H9 (cell line): ENCODE data around the gene FAM219A. TPM values are rescaled to one million over a fixed set of nuclear protein-coding genes. Genes with fewer than 3 reads are reported as not detected.
"Not testable (repeated sequence)": the region's sequence is repeated elsewhere in the genome, so short reads cannot be mapped to it uniquely, and the experiment has no call there.

ENCODE experiments used
- DNase-seq: peaks from one replicate; pipeline ENCODE4 v3.0.0-alpha.2; 2017
- H2AFZ ChIP-seq: one replicate; pipeline ENCODE4 v1.6.1; 2013; ENCODE audit warnings: mild to moderate bottlenecking, low read length, control low read depth, moderate library complexity
- H2AK5ac ChIP-seq: 2 replicates; pipeline ENCODE4 v1.6.1; 2013; ENCODE audit warnings: low read length, control low read depth, mixed read lengths; ENCODE audit not compliant: insufficient read length
- H2BK120ac ChIP-seq: one replicate; pipeline ENCODE4 v1.6.1; 2013; ENCODE audit warnings: low read depth, mild to moderate bottlenecking, low read length, control low read depth, inconsistent platforms; ENCODE audit not compliant: poor library complexity, severe bottlenecking
- H2BK12ac ChIP-seq: 2 replicates; pipeline ENCODE4 v1.6.1; 2013; ENCODE audit warnings: low read length, control low read depth, mixed read lengths, low read depth; ENCODE audit not compliant: insufficient read length
- H2BK15ac ChIP-seq: 2 replicates; pipeline ENCODE4 v1.6.1; 2013; ENCODE audit warnings: low read depth, low read length, control low read depth
- H2BK20ac ChIP-seq: one replicate; pipeline ENCODE4 v1.6.1; 2013; ENCODE audit warnings: low read depth, mild to moderate bottlenecking, low read length, control low read depth, inconsistent platforms; ENCODE audit not compliant: poor library complexity, severe bottlenecking
- H2BK5ac ChIP-seq: 2 replicates; pipeline ENCODE4 v1.6.1; 2013; ENCODE audit warnings: low read length, control low read depth, mixed read lengths; ENCODE audit not compliant: insufficient read length
- H3K14ac ChIP-seq: 2 replicates; pipeline ENCODE4 v1.6.1; 2013; ENCODE audit warnings: low read length, control low read depth; ENCODE audit not compliant: insufficient read depth
- H3K18ac ChIP-seq: 2 replicates; pipeline ENCODE4 v1.6.1; 2013; ENCODE audit warnings: low read depth, mild to moderate bottlenecking, mixed read lengths, low read length, control low read depth; ENCODE audit not compliant: insufficient read length
- H3K23ac ChIP-seq: 2 replicates; pipeline ENCODE4 v1.6.1; 2013; ENCODE audit warnings: low read length, control low read depth, mixed read lengths, low read depth; ENCODE audit not compliant: insufficient read length
- H3K23me2 ChIP-seq: 2 replicates; pipeline ENCODE4 v1.6.1; 2013; ENCODE audit warnings: low read depth, mild to moderate bottlenecking, mixed read lengths, low read length, control low read depth; ENCODE audit not compliant: insufficient read length, poor library complexity, severe bottlenecking
- H3K27ac ChIP-seq: 2 replicates; pipeline ENCODE4 v1.5.1; 2013; ENCODE audit warnings: low read length, control low read depth, mixed read lengths, low read depth; ENCODE audit not compliant: insufficient read length
- H3K27me3 ChIP-seq: 2 replicates; pipeline ENCODE4 v1.6.1; 2013; ENCODE audit warnings: low read length, control low read depth, inconsistent platforms; ENCODE audit not compliant: insufficient read depth
- H3K4ac ChIP-seq: 2 replicates; pipeline ENCODE4 v1.6.1; 2013; ENCODE audit warnings: low read depth, mild to moderate bottlenecking, control low read depth, inconsistent platforms, low read length, moderate library complexity
- H3K4me1 ChIP-seq: 2 replicates; pipeline ENCODE4 v1.6.1; 2013; ENCODE audit warnings: low read length, control low read depth, inconsistent platforms; ENCODE audit not compliant: insufficient read depth
- H3K4me2 ChIP-seq: 2 replicates; pipeline ENCODE4 v1.6.1; 2013; ENCODE audit warnings: low read length, control low read depth, mixed read lengths; ENCODE audit not compliant: insufficient read length, insufficient read depth
- H3K56ac ChIP-seq: 2 replicates; pipeline ENCODE4 v1.6.1; 2013; ENCODE audit warnings: low read depth, mild to moderate bottlenecking, mixed read lengths, low read length, control low read depth; ENCODE audit not compliant: insufficient read length
- H3K79me1 ChIP-seq: 2 replicates; pipeline ENCODE4 v1.6.1; 2013; ENCODE audit warnings: low read depth, mild to moderate bottlenecking, moderate library complexity, low read length, control low read depth, inconsistent platforms; ENCODE audit not compliant: insufficient read depth, poor library complexity, severe bottlenecking
- H3K79me2 ChIP-seq: 2 replicates; pipeline ENCODE4 v1.6.1; 2013; ENCODE audit warnings: low read length, control low read depth, inconsistent platforms; ENCODE audit not compliant: insufficient read depth
- H3K9ac ChIP-seq: 2 replicates; pipeline ENCODE4 v1.6.1; 2013; ENCODE audit warnings: low read length, control low read depth, mixed read lengths; ENCODE audit not compliant: insufficient read length; ENCODE audit errors: extremely low read depth
- H3K9me3 ChIP-seq: one replicate; pipeline ENCODE4 v1.6.1; 2013; ENCODE audit warnings: low read depth, low read length, inconsistent platforms; ENCODE audit not compliant: control insufficient read depth
- H3T11ph ChIP-seq: one replicate; pipeline ENCODE4 v1.6.1; 2013; ENCODE audit warnings: mild to moderate bottlenecking, low read length, control low read depth, inconsistent platforms
- H4K20me1 ChIP-seq: one replicate; pipeline ENCODE4 v1.6.1; 2013; ENCODE audit not compliant: control insufficient read depth, insufficient read length, insufficient read depth
- H4K5ac ChIP-seq: 2 replicates; pipeline ENCODE4 v1.6.1; 2013; ENCODE audit warnings: low read depth, mild to moderate bottlenecking, mixed read lengths, low read length, control low read depth; ENCODE audit not compliant: insufficient read length
- H4K8ac ChIP-seq: replicated peaks from 2 replicates; pipeline ENCODE4 v1.6.1; 2013; ENCODE audit warnings: low read length, control low read depth, mixed read lengths, low read depth; ENCODE audit not compliant: insufficient read length
- H4K91ac ChIP-seq: 2 replicates; pipeline ENCODE4 v1.6.1; 2013; ENCODE audit warnings: low read depth, mild to moderate bottlenecking, moderate library complexity, mixed read lengths, low read length, control low read depth; ENCODE audit not compliant: insufficient read length
- H3K27ac Mint-ChIP-seq, 3 experiments: 2 replicates in 2 of 3; 3 replicates in 1 of 3; pipeline ENCODE4 v1.8.0; 2020 to 2021; ENCODE audit warnings: mixed read lengths in 3 of 3, mild to moderate bottlenecking in 1 of 3, moderate library complexity in 1 of 3
- H3K27me3 Mint-ChIP-seq: 2 replicates; pipeline ENCODE4 v1.8.0; 2021; ENCODE audit warnings: low read depth, mild to moderate bottlenecking, moderate library complexity, mixed read lengths
- H3K36me3 Mint-ChIP-seq, 3 experiments: 2 replicates in 2 of 3; 3 replicates in 1 of 3; pipeline ENCODE4 v1.8.0; 2020 to 2021; ENCODE audit warnings: low read depth in 3 of 3, mixed read lengths in 3 of 3; ENCODE audit not compliant: insufficient read depth in 1 of 3
- H3K4me1 Mint-ChIP-seq, 2 experiments: 2 replicates each; pipeline ENCODE4 v1.8.0; 2020; ENCODE audit warnings: mixed read lengths in 2 of 2
- H3K4me3 Mint-ChIP-seq, 2 experiments: 2 replicates in 1 of 2; 3 replicates in 1 of 2; pipeline ENCODE4 v1.8.0; 2020 to 2021; ENCODE audit warnings: mild to moderate bottlenecking in 2 of 2, mixed read lengths in 2 of 2, moderate library complexity in 1 of 2
- H3K9me3 Mint-ChIP-seq, 2 experiments: 2 replicates in 1 of 2; 3 replicates in 1 of 2; pipeline ENCODE4 v1.8.0; 2020; ENCODE audit warnings: mild to moderate bottlenecking in 2 of 2, mixed read lengths in 2 of 2, moderate library complexity in 1 of 2
- CTCF ChIP-seq: fragments of 200-600 bp; sonication (generic); conservative IDR thresholded peaks from 3 replicates; pipeline ENCODE4 v1.8.0; 2021; ENCODE audit warnings: antibody characterized with exemption, mild to moderate bottlenecking
- WGBS: extraction: QIAGEN DNeasy Blood & Tissue Kit; methylation state at CpG from one replicate; pipeline ENCODE4 v1.1.7; 2013; ENCODE audit warnings: missing lambda C conversion rate, low lambda C conversion rate, mixed read lengths; ENCODE audit not compliant: insufficient read length; ENCODE audit errors: extremely low coverage; 5-methylcytosine and 5-hydroxymethylcytosine counted together
- total RNA-seq: library from RNA; stranded (reverse); gene quantifications from 2 replicates; pipeline ENCODE4 v1.2.1, GENCODE V29; 2021

FAM219A gene
- total RNA-seq, 1 experiment from 2014 or later = 16.7 TPM

- Mint-ChIP-seq H3K27ac (no peak overlapping the region; a peak in 1 of 7 replicates), H3K9me3 (peaks cover 0 to 15% of the 10 kb centered on the region in 2 experiments; a peak in 4 of 5 replicates), H3K27me3 (peaks cover 14% of the 10 kb centered on the region), H3K4me3 (peak overlapping the region in 1 of 2 experiments; percentile 19; a peak in 1 of 5 replicates), H3K36me3 (peaks cover 8 to 11% (median 9%) of the 10 kb centered on the region in 3 experiments; a peak in 6 of 7 replicates), H3K4me1 (peaks cover 25 to 26% of the 10 kb centered on the region in 2 experiments)
- no peak overlapping the region for H3K23ac ChIP-seq
- peaks cover 24% of the 10 kb centered on the region for H3K4me1 ChIP-seq
- H2AFZ ChIP-seq = no peak overlapping the region
- no peak for DNase-seq
- no peaks in the 10 kb centered on the region for H4K20me1 ChIP-seq
- H2BK15ac ChIP-seq = no peak overlapping the region
- no peak overlapping the region for H3K14ac ChIP-seq
- no peaks in the 10 kb centered on the region for H3K27me3 ChIP-seq
- H4K5ac ChIP-seq = no peak overlapping the region
- H2BK120ac ChIP-seq = no peak overlapping the region
- no peak overlapping the region for H3K4me2 ChIP-seq
- no peaks in the 10 kb centered on the region for H3K79me2 ChIP-seq
- no peak overlapping the region for H2BK20ac ChIP-seq
- no peak overlapping the region for H3K9ac ChIP-seq
- H2BK12ac ChIP-seq = no peak overlapping the region
- no peak overlapping the region for H4K8ac ChIP-seq
- H3K79me1 ChIP-seq = no peaks in the 10 kb centered on the region
- H3K4ac ChIP-seq = no peak overlapping the region
- H3T11ph ChIP-seq = no peak overlapping the region
- H2BK5ac ChIP-seq = no peak overlapping the region
- H4K91ac ChIP-seq = no peak overlapping the region
- H3K56ac ChIP-seq = no peak overlapping the region
- no peak overlapping the region for H3K18ac ChIP-seq
- no peak for TF ChIP-seq CTCF
- H3K27ac ChIP-seq = no peak overlapping the region
- no CpG with 5 or more reads among the region's 4 CpGs for WGBS
- no peaks in the 10 kb centered on the region for H3K9me3 ChIP-seq
- H3K23me2 ChIP-seq = no peaks in the 10 kb centered on the region
- H2AK5ac ChIP-seq = no peak overlapping the region
Observed at GRCh38 chr9:34362614-34363214, 95.7 kb downstream of the FAM219A start.

GRCh38 chr9:34352957-34353356 lies 105.4 kb downstream of the FAM219A start:
- not testable (repeated sequence) for H3K4me1 Mint-ChIP-seq, H3K36me3 Mint-ChIP-seq, H3K27ac ChIP-seq

More at GRCh38 chr9:34352957-34353356, 105.4 kb downstream of the FAM219A start:
- H3K9me3 Mint-ChIP-seq = peaks cover 9 to 19% of the 10 kb centered on the region in 2 experiments
- not testable (repeated sequence) for H2BK12ac ChIP-seq, H2BK120ac ChIP-seq, H3K14ac ChIP-seq, H3K56ac ChIP-seq, H3T11ph ChIP-seq, H3K27ac Mint-ChIP-seq, H3K79me2 ChIP-seq, DNase-seq, H3K9ac ChIP-seq, H3K23me2 ChIP-seq, H2AK5ac ChIP-seq, H2BK20ac ChIP-seq, H3K27me3 Mint-ChIP-seq, H4K91ac ChIP-seq, H3K23ac ChIP-seq, H4K8ac ChIP-seq, H2BK15ac ChIP-seq, H3K4ac ChIP-seq, H3K27me3 ChIP-seq, H4K20me1 ChIP-seq, H4K5ac ChIP-seq, H3K4me2 ChIP-seq, H3K18ac ChIP-seq, H3K79me1 ChIP-seq, H3K4me1 ChIP-seq, H3K9me3 ChIP-seq, H2AFZ ChIP-seq, H3K4me3 Mint-ChIP-seq, H2BK5ac ChIP-seq
- no CpG with 5 or more reads among the region's 1 CpG for WGBS
